K562 (cell line): ENCODE measurements around the gene COX6B1. TPM values are rescaled to one million over a fixed set of nuclear protein-coding genes. Genes with fewer than 3 reads are reported as not detected.

ENCODE experiments used
- CBFB ChIP-seq: sonication (generic); formaldehyde crosslinking; IDR thresholded peaks from 2 replicates; pipeline ENCODE4 v1.4.0; 2020; ENCODE audit warnings: mild to moderate bottlenecking, missing genetic modification reagents
- CBX3 ChIP-seq, 2 experiments: IDR thresholded peaks; 1 replicate in 1 of 2; 2 replicates in 1 of 2; pipeline ENCODE4 v1.6.1; 2012; ENCODE audit warnings: inconsistent platforms in 2 of 2, low read length in 2 of 2, borderline replicate concordance in 1 of 2, control low read depth in 1 of 2
- E2F3 ChIP-seq: fragments of 250-450 bp; sonication (Bioruptor Pico); IDR thresholded peaks from 2 replicates; pipeline ENCODE4 v1.4.0; 2020; ENCODE audit warnings: mild to moderate bottlenecking
- ELF4 ChIP-seq: fragments of 450-650 bp; formaldehyde crosslinking; IDR thresholded peaks from 2 replicates; pipeline ENCODE4 v1.4.0; 2022; ENCODE audit warnings: missing genetic modification characterization
- FOXK2 ChIP-seq, 2 experiments: fragments of 450-650 bp; IDR thresholded peaks in 1 of 2; conservative IDR thresholded peaks in 1 of 2; 2 replicates each; pipeline ENCODE4 v1.6.1; 2016; ENCODE audit warnings: low read depth in 2 of 2, mild to moderate bottlenecking in 1 of 2
- HDAC3 ChIP-seq: fragments of 450-650 bp; IDR thresholded peaks from 2 replicates; pipeline ENCODE4 v1.6.1; 2018; ENCODE audit warnings: borderline replicate concordance, mild to moderate bottlenecking, moderate library complexity; ENCODE audit not compliant: partially characterized antibody
- HNRNPL ChIP-seq: fragments of 200-400 bp; formaldehyde crosslinking; IDR thresholded peaks from 2 replicates; pipeline ENCODE4 v1.6.1; 2017; ENCODE audit warnings: low read depth, mild to moderate bottlenecking, low read length
- L3MBTL2 ChIP-seq: fragments of 450-650 bp; IDR thresholded peaks from 2 replicates; pipeline ENCODE4 v1.6.1; 2016; ENCODE audit warnings: mild to moderate bottlenecking, moderate library complexity
- MAFG ChIP-seq: fragments of 450-650 bp; conservative IDR thresholded peaks from 2 replicates; pipeline ENCODE4 v1.6.1; 2016; ENCODE audit warnings: missing genetic modification characterization, missing compliant biosample characterization
- MBD2 ChIP-seq: sonication (generic); IDR thresholded peaks from 2 replicates; pipeline ENCODE4 v1.6.1; 2016; ENCODE audit warnings: low read depth, borderline replicate concordance
- POLR2AphosphoS2 ChIP-seq: IDR thresholded peaks from 2 replicates; pipeline ENCODE4 v1.6.1; 2012; ENCODE audit warnings: low read length, improper control_type of control experiment
- POLR2B ChIP-seq: fragments of 450-650 bp; IDR thresholded peaks from 2 replicates; pipeline ENCODE4 v1.6.1; 2018; ENCODE audit warnings: low read depth; ENCODE audit not compliant: partially characterized antibody
- RFX7 ChIP-seq: fragments of 250-450 bp; sonication (Bioruptor Pico); IDR thresholded peaks from 2 replicates; pipeline ENCODE4 v1.5.1; 2021; ENCODE audit warnings: mild to moderate bottlenecking
- RHOXF2B ChIP-seq: fragments of 250-450 bp; sonication (Bioruptor Pico); conservative IDR thresholded peaks from 2 replicates; pipeline ENCODE4 v1.5.1; 2021
- SREBF1 ChIP-seq: fragments of 150-350 bp; IDR thresholded peaks from 2 replicates; pipeline ENCODE4 v1.6.1; 2014; ENCODE audit warnings: antibody characterized with exemption, low read depth, low read length, borderline replicate concordance
- SRSF9 ChIP-seq: fragments of 200-400 bp; formaldehyde crosslinking; IDR thresholded peaks from 2 replicates; pipeline ENCODE4 v1.6.1; 2017; ENCODE audit warnings: low read depth, low read length, borderline replicate concordance
- TBP ChIP-seq: optimal IDR thresholded peaks from 2 replicates; pipeline ENCODE3; 2011; ENCODE audit warnings: low read depth, low read length, improper control_type of control experiment
- THRAP3 ChIP-seq: fragments of 450-650 bp; IDR thresholded peaks from 2 replicates; pipeline ENCODE4 v1.6.1; 2016; ENCODE audit warnings: mild to moderate bottlenecking, inconsistent platforms, borderline replicate concordance
- ZNF239 ChIP-seq: fragments of 250-450 bp; sonication (Bioruptor Pico); IDR thresholded peaks from 2 replicates; pipeline ENCODE4 v1.4.0; 2020; ENCODE audit warnings: mild to moderate bottlenecking
- ZNF3 ChIP-seq: fragments of 250-450 bp; sonication (Bioruptor Pico); IDR thresholded peaks from 2 replicates; pipeline ENCODE4 v1.5.0; 2021; ENCODE audit warnings: mild to moderate bottlenecking, moderate library complexity
- ZNF696 ChIP-seq: fragments of 250-450 bp; sonication (Bioruptor Pico); conservative IDR thresholded peaks from 2 replicates; pipeline ENCODE4 v1.4.0; 2020; ENCODE audit warnings: mild to moderate bottlenecking, moderate library complexity
- polyA plus RNA-seq, 8 experiments: library from polyadenylated mRNA; depleted of rRNA in 4 of 8; stranded (reverse) in 5 of 8; unstranded in 3 of 8; fragments of >200 nt; fragmentation: Nextera tagmentation in 2 of 8; fragmentation: Illumina TruSeq in 1 of 8; extraction: Ambion mirVana in 2 of 8; extraction: Trizol in 1 of 8; gene quantifications; 2 replicates each; pipeline versions ENCODE4 v1.2.1 to v1.2.3, GENCODE V29; 2011 to 2014; ENCODE audit warnings: inconsistent platforms in 1 of 8, missing spikeins in 1 of 8
- total RNA-seq, 7 experiments: library from RNA; depleted of rRNA in 6 of 7; stranded (reverse); fragments of >200 nt in 6 of 7; fragmentation: Illumina TruSeq in 2 of 7; extraction: Trizol in 2 of 7; gene quantifications; 2 replicates each; pipeline versions ENCODE4 v1.2.1 to v1.2.3, GENCODE V29; 2011 to 2021; ENCODE audit warnings: low replicate concordance in 1 of 7
- TF ChIP-seq, protein P1 (sequence below): fragments of 250-450 bp; sonication (Bioruptor Pico); IDR thresholded peaks from 2 replicates; pipeline ENCODE4 v1.8.0; 2021; ENCODE audit warnings: moderate library complexity, mild to moderate bottlenecking, inconsistent platforms
- TF ChIP-seq, protein P2 (sequence below): fragments of 250-450 bp; sonication (Bioruptor Pico); IDR thresholded peaks from 2 replicates; pipeline ENCODE4 v1.5.1; 2021; ENCODE audit warnings: mild to moderate bottlenecking
- TF ChIP-seq, protein P3 (sequence below): sonication (generic); formaldehyde crosslinking; IDR thresholded peaks from 2 replicates; pipeline ENCODE4 v1.9.0; 2022; ENCODE audit warnings: mild to moderate bottlenecking, missing genetic modification reagents
- TF ChIP-seq, protein P4 (sequence below): sonication (generic); formaldehyde crosslinking; IDR thresholded peaks from 2 replicates; pipeline ENCODE4 v1.8.0; 2022; ENCODE audit warnings: missing genetic modification reagents, mild to moderate bottlenecking, borderline replicate concordance

Gene COX6B1
- total and polyA plus RNA-seq, 9 of the 15 experiments (the other 6 are each of a cell fraction or from before 2014, with no cell fraction given): 777 to 2,393 (median 1,219) TPM

DNA sequence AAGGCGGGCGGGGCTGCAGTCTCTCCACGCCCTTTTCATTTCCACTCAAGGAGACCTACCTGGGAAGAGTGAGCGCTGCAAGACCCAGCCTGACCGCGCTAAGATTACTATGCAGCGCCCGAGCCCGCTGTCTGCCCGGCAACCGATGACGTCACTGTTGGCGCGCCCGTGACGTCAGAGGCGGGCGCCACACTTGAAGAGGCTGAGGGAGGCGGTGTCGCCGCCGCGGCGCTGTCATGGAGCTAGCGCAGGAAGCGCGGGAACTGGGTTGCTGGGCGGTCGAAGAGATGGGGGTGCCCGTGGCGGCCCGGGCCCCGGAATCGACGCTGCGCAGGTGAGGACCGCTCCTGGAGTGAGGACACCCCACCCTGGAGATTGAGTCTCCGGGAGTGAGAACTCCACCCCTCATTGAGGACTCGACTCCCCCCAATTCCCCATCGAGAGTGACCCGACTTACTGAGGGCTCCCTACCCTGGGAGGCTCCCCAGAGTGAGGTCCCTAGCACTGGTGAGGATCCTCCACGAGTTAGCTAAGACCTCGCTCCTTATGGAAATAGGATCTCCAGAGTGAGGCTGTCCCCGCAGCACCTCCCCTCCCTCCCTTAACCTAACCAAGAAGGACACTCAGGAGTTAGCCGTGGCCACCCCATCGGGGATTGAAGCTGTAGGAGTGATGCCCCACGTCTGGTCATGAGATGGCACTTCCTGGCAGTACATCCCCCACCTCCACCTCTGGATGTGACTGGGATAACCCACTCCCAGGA is 35.4 kb upstream of the COX6B1 start, which contains the start of gene HAUS5 (continued):
- TF ChIP-seq SRSF9 (no peak), POLR2B (peak; percentile 55), FOXK2 (conservative IDR thresholded peaks at IDR 0.05 in 1 of 2, IDR thresholded peaks at IDR 0.05 in 1 of 2; ENCODE audit: low read depth in 2 of 2) (no peak), HNRNPL (peak; percentile 30; the same call in 1 of the 2 replicates), HDAC3 (no peak), E2F3 (CRISPR knock-in tag) (peak; percentile 97), CBFB (no peak), THRAP3 (no peak), POLR2AphosphoS2 (no peak), L3MBTL2 (peak; percentile 84), MBD2 (peak; percentile 73; the same call in 1 of the 2 replicates), ZNF239 (CRISPR knock-in tag) (no peak), TBP (peak; percentile 54), ELF4 (no peak), MAFG (no peak), CBX3 (IDR thresholded peaks at IDR 0.05; ENCODE audit: borderline replicate concordance in 1 of 2, low read length in 2 of 2) (0 out of 3 replicates have a peak, but pooled peaks of 1 of the 2 experiments have one; percentile 34), ZNF3 (no peak), SREBF1 (no peak), ZNF696 (CRISPR knock-in tag) (no peak), RFX7 (no peak), RHOXF2B (no peak; the same call in 1 of the 2 replicates)
- TF ChIP-seq, protein P1, sequence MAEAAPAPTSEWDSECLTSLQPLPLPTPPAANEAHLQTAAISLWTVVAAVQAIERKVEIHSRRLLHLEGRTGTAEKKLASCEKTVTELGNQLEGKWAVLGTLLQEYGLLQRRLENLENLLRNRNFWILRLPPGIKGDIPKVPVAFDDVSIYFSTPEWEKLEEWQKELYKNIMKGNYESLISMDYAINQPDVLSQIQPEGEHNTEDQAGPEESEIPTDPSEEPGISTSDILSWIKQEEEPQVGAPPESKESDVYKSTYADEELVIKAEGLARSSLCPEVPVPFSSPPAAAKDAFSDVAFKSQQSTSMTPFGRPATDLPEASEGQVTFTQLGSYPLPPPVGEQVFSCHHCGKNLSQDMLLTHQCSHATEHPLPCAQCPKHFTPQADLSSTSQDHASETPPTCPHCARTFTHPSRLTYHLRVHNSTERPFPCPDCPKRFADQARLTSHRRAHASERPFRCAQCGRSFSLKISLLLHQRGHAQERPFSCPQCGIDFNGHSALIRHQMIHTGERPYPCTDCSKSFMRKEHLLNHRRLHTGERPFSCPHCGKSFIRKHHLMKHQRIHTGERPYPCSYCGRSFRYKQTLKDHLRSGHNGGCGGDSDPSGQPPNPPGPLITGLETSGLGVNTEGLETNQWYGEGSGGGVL: no peak
- TF ChIP-seq, protein P2, sequence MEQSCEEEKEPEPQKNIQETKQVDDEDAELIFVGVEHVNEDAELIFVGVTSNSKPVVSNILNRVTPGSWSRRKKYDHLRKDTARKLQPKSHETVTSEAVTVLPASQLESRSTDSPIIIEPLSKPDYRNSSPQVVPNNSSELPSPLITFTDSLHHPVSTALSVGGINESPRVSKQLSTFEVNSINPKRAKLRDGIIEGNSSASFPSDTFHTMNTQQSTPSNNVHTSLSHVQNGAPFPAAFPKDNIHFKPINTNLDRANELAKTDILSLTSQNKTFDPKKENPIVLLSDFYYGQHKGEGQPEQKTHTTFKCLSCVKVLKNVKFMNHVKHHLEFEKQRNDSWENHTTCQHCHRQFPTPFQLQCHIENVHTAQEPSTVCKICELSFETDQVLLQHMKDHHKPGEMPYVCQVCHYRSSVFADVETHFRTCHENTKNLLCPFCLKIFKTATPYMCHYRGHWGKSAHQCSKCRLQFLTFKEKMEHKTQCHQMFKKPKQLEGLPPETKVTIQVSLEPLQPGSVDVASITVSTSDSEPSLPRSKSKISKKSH (CRISPR knock-in tag): no peak
- TF ChIP-seq, protein P3, sequence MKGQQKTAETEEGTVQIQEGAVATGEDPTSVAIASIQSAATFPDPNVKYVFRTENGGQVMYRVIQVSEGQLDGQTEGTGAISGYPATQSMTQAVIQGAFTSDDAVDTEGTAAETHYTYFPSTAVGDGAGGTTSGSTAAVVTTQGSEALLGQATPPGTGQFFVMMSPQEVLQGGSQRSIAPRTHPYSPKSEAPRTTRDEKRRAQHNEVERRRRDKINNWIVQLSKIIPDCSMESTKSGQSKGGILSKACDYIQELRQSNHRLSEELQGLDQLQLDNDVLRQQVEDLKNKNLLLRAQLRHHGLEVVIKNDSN (CRISPR knock-in tag): peak; percentile 34; the same call in 1 of the 2 replicates
- TF ChIP-seq, protein P4, sequence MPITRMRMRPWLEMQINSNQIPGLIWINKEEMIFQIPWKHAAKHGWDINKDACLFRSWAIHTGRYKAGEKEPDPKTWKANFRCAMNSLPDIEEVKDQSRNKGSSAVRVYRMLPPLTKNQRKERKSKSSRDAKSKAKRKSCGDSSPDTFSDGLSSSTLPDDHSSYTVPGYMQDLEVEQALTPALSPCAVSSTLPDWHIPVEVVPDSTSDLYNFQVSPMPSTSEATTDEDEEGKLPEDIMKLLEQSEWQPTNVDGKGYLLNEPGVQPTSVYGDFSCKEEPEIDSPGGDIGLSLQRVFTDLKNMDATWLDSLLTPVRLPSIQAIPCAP (CRISPR knock-in tag): no peak
